HG03521 (cell line): ENCODE data around the gene ACTR5.

Experiments
- ATAC-seq: cut with Tn5 transposase; IDR thresholded peaks from one replicate; pipeline ENCODE4 v1.9.1; 2021; ENCODE audit warnings: mild to moderate bottlenecking, moderate library complexity; ENCODE audit not compliant: unreplicated experiment

The ACTR5 gene

GRCh38 chr20:38728911-38729642 lies 19.2 kb upstream of the ACTR5 start:
- ATAC-seq = no peak

- no peak for ATAC-seq
Measured at GRCh38 chr20:38729767-38730166, 18.5 kb upstream of the ACTR5 start.

- no peak for ATAC-seq
Measured at GRCh38 chr20:38730167-38730988, 17.9 kb upstream of the ACTR5 start.

GRCh38 chr20:38730989-38731737 lies 17.1 kb upstream of the ACTR5 start:
- ATAC-seq = peak; percentile 51

- ATAC-seq = no peak
Measured at GRCh38 chr20:38731738-38732113, 16.5 kb upstream of the ACTR5 start.

GRCh38 chr20:38732981-38733380 lies 15.3 kb upstream of the ACTR5 start:
- ATAC-seq = no peak

- ATAC-seq = no peak
Measured at GRCh38 chr20:38735172-38735571, 13.1 kb upstream of the ACTR5 start.

GRCh38 chr20:38737887-38738286 lies 10.4 kb upstream of the ACTR5 start:
- ATAC-seq = no peak

- ATAC-seq = no peak
Measured at GRCh38 chr20:38745757-38746156, 2.5 kb upstream of the ACTR5 start.

- no peak for ATAC-seq
Measured at GRCh38 chr20:38747495-38748096, 664 bp upstream of the ACTR5 start.

- ATAC-seq = peak; percentile 21
Measured at GRCh38 chr20:38748861-38749149, 545 bp downstream of the ACTR5 start.

GRCh38 chr20:38751360-38751976 lies 3.2 kb downstream of the ACTR5 start:
- no peak for ATAC-seq

GRCh38 chr20:38752029-38752428 lies 3.8 kb downstream of the ACTR5 start:
- ATAC-seq = no peak

GRCh38 chr20:38754924-38755323 lies 6.7 kb downstream of the ACTR5 start:
- no peak for ATAC-seq

GRCh38 chr20:38755324-38755910 lies 7.2 kb downstream of the ACTR5 start:
- ATAC-seq = no peak

GRCh38 chr20:38757145-38757775 lies 9.0 kb downstream of the ACTR5 start:
- no peak for ATAC-seq

- ATAC-seq = no peak
Measured at GRCh38 chr20:38759106-38759505, 10.8 kb downstream of the ACTR5 start.

- no peak for ATAC-seq
Measured at GRCh38 chr20:38760978-38761377, 12.7 kb downstream of the ACTR5 start.

- ATAC-seq = no peak
Measured at GRCh38 chr20:38762174-38762573, 13.9 kb downstream of the ACTR5 start.

GRCh38 chr20:38763616-38764015 lies 15.4 kb downstream of the ACTR5 start:
- ATAC-seq = no peak
